ENCODE measurements around the gene ALDOC.

- TF ChIP-seq CTCF (IDR thresholded peaks at IDR 0.05; ENCODE audit: low read depth, low read length, missing input control) (no peak), FOXA1 (IDR thresholded peaks at IDR 0.05) (no peak)
These were observed 38.7 kb upstream of the ALDOC start for GRCh38 chr17:28615260-28615940.

Measured in liver (tissue), 2 donors.